KMS-11 (cell line): ENCODE measurements around the gene UBA3.

Source experiments
- H2AFZ ChIP-seq: fragments of 200-600 bp; sonication (generic); 2 replicates; pipeline ENCODE4 v1.6.1; 2016; ENCODE audit warnings: antibody characterized with exemption, mixed run types, low read depth
- H3K27ac ChIP-seq: fragments of 200-600 bp; sonication (generic); 2 replicates; pipeline ENCODE4 v1.6.1; 2016; ENCODE audit warnings: mild to moderate bottlenecking, mixed run types
- H3K27me3 ChIP-seq: fragments of 200-600 bp; sonication (generic); 2 replicates; pipeline ENCODE4 v1.6.1; 2017; ENCODE audit warnings: mild to moderate bottlenecking, low read depth, mixed run types, moderate library complexity; ENCODE audit not compliant: insufficient read depth
- H3K36me3 ChIP-seq: fragments of 200-600 bp; sonication (generic); 2 replicates; pipeline ENCODE4 v1.6.1; 2017; ENCODE audit warnings: mild to moderate bottlenecking, mixed run types; ENCODE audit not compliant: insufficient read depth
- H3K4me1 ChIP-seq: fragments of 200-600 bp; sonication (generic); 2 replicates; pipeline ENCODE4 v1.6.1; 2016; ENCODE audit warnings: mild to moderate bottlenecking, low read depth, mixed run types; ENCODE audit not compliant: poor library complexity, severe bottlenecking
- H3K4me2 ChIP-seq: fragments of 200-600 bp; sonication (generic); 2 replicates; pipeline ENCODE4 v1.7.0; 2016; ENCODE audit warnings: mild to moderate bottlenecking, mixed run types
- H3K4me3 ChIP-seq: fragments of 200-600 bp; sonication (generic); IDR thresholded peaks from 2 replicates; pipeline ENCODE4 v1.6.1; 2017; ENCODE audit warnings: low read depth, low read length, mixed read lengths; ENCODE audit not compliant: insufficient read depth
- H3K79me2 ChIP-seq: fragments of 200-600 bp; sonication (generic); 2 replicates; pipeline ENCODE4 v1.6.1; 2016; ENCODE audit warnings: low read depth, mixed run types; ENCODE audit not compliant: insufficient read depth
- H3K9ac ChIP-seq: fragments of 200-600 bp; sonication (generic); 2 replicates; pipeline ENCODE4 v1.6.1; 2016; ENCODE audit warnings: mild to moderate bottlenecking, mixed run types
- H4K20me1 ChIP-seq: fragments of 200-600 bp; sonication (generic); 2 replicates; pipeline ENCODE4 v1.6.1; 2016; ENCODE audit warnings: mild to moderate bottlenecking, mixed run types; ENCODE audit not compliant: insufficient read depth
- CTCF ChIP-seq: fragments of 200-600 bp; sonication (generic); conservative IDR thresholded peaks from 2 replicates; pipeline ENCODE4 v1.6.1; 2017; ENCODE audit warnings: low read depth, mild to moderate bottlenecking, antibody characterized with exemption, low read length, moderate library complexity, mixed read lengths

The UBA3 gene

DNA sequence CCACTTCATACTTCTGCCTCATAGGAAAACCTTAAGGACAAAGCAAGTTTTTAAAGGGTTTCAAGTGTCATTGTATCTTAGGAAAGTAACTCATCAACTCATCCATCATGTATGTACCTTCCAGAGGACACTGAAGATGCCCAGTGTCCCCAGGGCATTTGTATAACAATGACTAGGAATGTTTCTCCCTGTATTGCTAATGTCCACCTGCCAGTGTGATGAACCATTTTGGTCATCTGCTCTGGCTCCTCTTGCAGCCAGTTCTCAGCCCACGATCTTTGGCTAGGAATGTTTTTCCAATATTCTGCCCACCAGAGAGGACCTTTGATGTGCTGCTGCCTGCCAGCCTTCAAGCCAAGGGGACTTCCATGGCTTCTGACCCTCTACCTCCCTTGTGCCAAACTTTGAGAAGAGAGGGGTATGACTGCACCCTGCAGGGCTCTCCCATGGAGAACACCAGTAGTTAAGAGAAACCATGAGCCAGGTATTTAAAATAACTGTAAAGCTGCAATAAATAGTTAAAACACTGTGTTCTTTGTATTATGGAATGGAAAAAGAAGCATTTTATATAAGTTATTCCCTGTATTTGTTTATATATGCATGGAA is 30.9 kb upstream of the UBA3 start:
- Histone ChIP-seq H3K4me1 (peaks cover 12% of the 10 kb centered on the region), H2AFZ (no peak overlapping the region), H4K20me1 (no peaks in the 10 kb centered on the region), H3K79me2 (no peaks in the 10 kb centered on the region), H3K4me3 (no peak overlapping the region), H3K27me3 (no peaks in the 10 kb centered on the region), H3K36me3 (no peaks in the 10 kb centered on the region), H3K27ac (no peak overlapping the region), H3K9ac (no peak overlapping the region), H3K4me2 (no peak overlapping the region)
- no peak for TF ChIP-seq CTCF

DNA sequence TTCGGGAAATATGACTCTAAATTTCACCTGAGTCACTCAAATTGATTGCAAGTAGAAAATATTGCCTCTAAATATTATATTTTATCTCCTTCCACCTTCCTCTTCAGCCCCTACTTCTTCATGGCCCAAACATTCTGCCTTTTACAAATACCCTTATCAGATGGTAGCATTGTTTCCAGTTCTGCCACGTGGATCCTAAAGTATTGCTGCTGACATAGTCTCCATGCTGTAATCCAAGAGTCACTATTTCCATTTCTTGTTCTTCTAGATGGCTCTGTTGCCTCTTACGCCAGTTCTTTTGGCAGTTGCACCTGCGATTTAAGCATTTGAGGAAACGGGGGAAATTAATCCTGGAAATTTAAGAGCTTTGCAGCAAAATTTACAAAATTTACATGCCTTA is 28.6 kb upstream of the UBA3 start:
- H3K36me3 ChIP-seq, result no peaks in the 10 kb centered on the region
- peaks cover 28% of the 10 kb centered on the region for H3K4me1 ChIP-seq
- TF ChIP-seq CTCF, result no peak
- H2AFZ ChIP-seq, result no peak overlapping the region
- no peak overlapping the region for H3K27ac ChIP-seq
- H3K4me2 ChIP-seq, result no peak overlapping the region
- H3K27me3 ChIP-seq, result no peaks in the 10 kb centered on the region
- H3K79me2 ChIP-seq, result no peaks in the 10 kb centered on the region
- no peak overlapping the region for H3K4me3 ChIP-seq
- no peak overlapping the region for H3K9ac ChIP-seq
- H4K20me1 ChIP-seq, result no peaks in the 10 kb centered on the region

DNA sequence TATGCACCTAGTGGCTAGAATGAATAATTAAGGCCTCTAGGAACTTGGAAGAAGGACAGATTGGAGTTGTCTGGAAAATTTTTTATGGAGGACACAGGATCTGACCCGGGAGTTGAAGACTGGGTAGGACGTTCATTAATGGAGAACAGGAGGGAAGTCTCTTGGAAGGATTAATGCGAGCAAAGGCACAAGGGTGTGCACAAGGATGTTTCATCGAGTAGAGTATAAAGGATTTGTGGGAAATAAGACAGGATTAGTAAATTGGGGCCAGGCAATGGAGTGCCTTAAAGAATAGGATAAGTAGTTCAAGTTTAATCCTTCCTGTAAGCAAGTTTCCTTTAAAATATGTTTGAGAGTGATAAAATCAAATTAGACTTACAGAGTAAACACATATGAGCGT is 27.7 kb upstream of the UBA3 start:
- no peak overlapping the region for H3K4me3 ChIP-seq
- H4K20me1 ChIP-seq, result no peaks in the 10 kb centered on the region
- no peak overlapping the region for H2AFZ ChIP-seq
- H3K4me2 ChIP-seq, result no peak overlapping the region
- no peak for TF ChIP-seq CTCF
- H3K4me1 ChIP-seq, result peaks cover 37% of the 10 kb centered on the region
- H3K27ac ChIP-seq, result no peak overlapping the region
- H3K36me3 ChIP-seq, result no peaks in the 10 kb centered on the region
- H3K9ac ChIP-seq, result no peak overlapping the region
- H3K79me2 ChIP-seq, result 0 out of 2 replicates have a peak, but pooled peaks cover 1% of the 10 kb centered on the region
- H3K27me3 ChIP-seq, result no peaks in the 10 kb centered on the region

GRCh38 chr3:69105320-69105719 is 25.2 kb upstream of the UBA3 start:
- Histone ChIP-seq H3K27me3 (no peaks in the 10 kb centered on the region), H4K20me1 (no peaks in the 10 kb centered on the region), H3K4me1 (peaks cover 55% of the 10 kb centered on the region), H2AFZ (no peak overlapping the region), H3K4me2 (peak overlapping the region; percentile 92; the same call in 1 of the 2 replicates), H3K4me3 (no peak overlapping the region), H3K36me3 (no peaks in the 10 kb centered on the region; the same call in 1 of the 2 replicates), H3K79me2 (peaks cover 23% of the 10 kb centered on the region; the same call in 1 of the 2 replicates), H3K27ac (peak overlapping the region; percentile 60; the same call in 1 of the 2 replicates), H3K9ac (0 out of 2 replicates have a peak overlapping the region, but pooled peaks have one; percentile 25)
- no peak for TF ChIP-seq CTCF
